Neural cell (in vitro differentiated cells): ENCODE measurements around the gene VIPAS39. TPM values are rescaled to one million over a fixed set of nuclear protein-coding genes. Genes with fewer than 3 reads are reported as not detected.

Source experiments
- H2AFZ ChIP-seq: fragments of 200-600, 300-800 bp; sonication (generic), shearing (Covaris generic); 2 replicates; pipeline ENCODE4 v1.6.0; 2014; ENCODE audit warnings: low read depth, mild to moderate bottlenecking, antibody characterized with exemption, low read length, moderate library complexity
- H3F3A ChIP-seq: fragments of 200-600 bp; shearing (Covaris generic); 2 replicates; pipeline ENCODE4 v1.6.1; 2016; ENCODE audit warnings: mild to moderate bottlenecking, moderate library complexity, mixed read lengths, antibody characterized with exemption, low read length; ENCODE audit not compliant: insufficient read depth, poor library complexity, severe bottlenecking
- H3K27ac ChIP-seq: fragments of 200-600, 300-800 bp; sonication (generic), shearing (Covaris generic); 2 replicates; pipeline ENCODE4 v1.5.1; 2014; ENCODE audit warnings: mild to moderate bottlenecking, low read length, moderate library complexity
- H3K27me3 ChIP-seq: fragments of 300-800, 200-600 bp; sonication (generic), shearing (Covaris generic); 2 replicates; pipeline ENCODE4 v1.6.0; 2014; ENCODE audit warnings: mild to moderate bottlenecking, low read depth, low read length, moderate library complexity; ENCODE audit not compliant: insufficient read depth
- H3K36me3 ChIP-seq: fragments of 300-800, 200-600 bp; sonication (generic), shearing (Covaris generic); 2 replicates; pipeline ENCODE4 v1.5.1; 2014; ENCODE audit warnings: mild to moderate bottlenecking, antibody characterized with exemption, low read length, moderate library complexity; ENCODE audit not compliant: insufficient read depth
- H3K4me2 ChIP-seq: fragments of 300-800, 200-600 bp; sonication (generic), shearing (Covaris generic); 2 replicates; pipeline ENCODE4 v1.6.0; 2014; ENCODE audit warnings: mild to moderate bottlenecking, low read length
- H3K4me3 ChIP-seq: fragments of 300-800, 200-600 bp; sonication (generic), shearing (Covaris generic); 2 replicates; pipeline ENCODE4 v1.5.1; 2014; ENCODE audit warnings: mild to moderate bottlenecking, low read length, moderate library complexity
- H3K79me2 ChIP-seq: fragments of 200-600 bp; shearing (Covaris generic); replicated peaks from 2 replicates; pipeline ENCODE4 v1.6.0; 2014; ENCODE audit warnings: mild to moderate bottlenecking, low read length, moderate library complexity; ENCODE audit not compliant: insufficient read depth
- H3K9ac ChIP-seq: fragments of 300-800, 200-600 bp; sonication (generic), shearing (Covaris generic); 2 replicates; pipeline ENCODE4 v1.6.1; 2016; ENCODE audit warnings: mild to moderate bottlenecking, low read length, mixed read lengths
- H3K9me2 ChIP-seq: fragments of 200-600 bp; shearing (Covaris generic); 2 replicates; pipeline ENCODE4 v1.6.1; 2016; ENCODE audit warnings: mild to moderate bottlenecking, low read length, mixed read lengths; ENCODE audit not compliant: insufficient read depth
- H3K9me3 ChIP-seq: fragments of 200-600, 300-800 bp; sonication (generic), shearing (Covaris generic); 2 replicates; pipeline ENCODE4 v1.6.1; 2016; ENCODE audit warnings: mild to moderate bottlenecking, mixed run types, low read length, moderate library complexity, mixed read lengths
- H4K20me1 ChIP-seq: fragments of 200-600 bp; shearing (Covaris generic); 2 replicates; pipeline ENCODE4 v1.6.1; 2016; ENCODE audit warnings: mild to moderate bottlenecking, mixed run types; ENCODE audit not compliant: insufficient read depth
- EP300 ChIP-seq: fragments of 450-650 bp; conservative IDR thresholded peaks from 2 replicates; pipeline ENCODE4 v1.6.1; 2014; ENCODE audit warnings: antibody characterized with exemption, mild to moderate bottlenecking, moderate library complexity; ENCODE audit not compliant: poor library complexity, severe bottlenecking
- EZH2 ChIP-seq: fragments of 200-600, 300-800 bp; shearing (Covaris generic), sonication (generic); IDR thresholded peaks from 2 replicates; pipeline ENCODE4 v1.6.1; 2014; ENCODE audit warnings: antibody characterized with exemption, low read length, borderline replicate concordance, mild to moderate bottlenecking; ENCODE audit not compliant: insufficient read depth, poor library complexity, severe bottlenecking
- MXI1 ChIP-seq: fragments of 450-650 bp; conservative IDR thresholded peaks from 2 replicates; pipeline ENCODE4 v1.6.1; 2014; ENCODE audit warnings: antibody characterized with exemption, mild to moderate bottlenecking; ENCODE audit not compliant: poor library complexity, severe bottlenecking
- POLR2AphosphoS5 ChIP-seq: IDR thresholded peaks from 2 replicates; pipeline ENCODE4 v1.6.1; 2012
- RAD21 ChIP-seq: fragments of 450-650 bp; conservative IDR thresholded peaks from 2 replicates; pipeline ENCODE4 v1.6.1; 2014; ENCODE audit warnings: antibody characterized with exemption, mild to moderate bottlenecking, moderate library complexity
- SMC3 ChIP-seq: fragments of 450-650 bp; conservative IDR thresholded peaks from 2 replicates; pipeline ENCODE4 v1.6.1; 2014; ENCODE audit warnings: antibody characterized with exemption, mild to moderate bottlenecking, moderate library complexity; ENCODE audit not compliant: poor library complexity
- TAF1 ChIP-seq: IDR thresholded peaks from 2 replicates; pipeline ENCODE4 v1.6.1; 2012; ENCODE audit warnings: low read depth
- polyA plus RNA-seq: library from polyadenylated mRNA; depleted of rRNA; stranded (reverse); fragments of >200 nt; gene quantifications from 2 replicates; pipeline ENCODE4 v1.2.3, GENCODE V29; 2014
- TF ChIP-seq, protein P1 (sequence below): fragments of 450-650 bp; IDR thresholded peaks from 2 replicates; pipeline ENCODE4 v1.5.1; 2014; ENCODE audit warnings: antibody characterized with exemption, mild to moderate bottlenecking, moderate library complexity; ENCODE audit not compliant: poor library complexity, severe bottlenecking
- TF ChIP-seq, protein P2 (sequence below): IDR thresholded peaks from 2 replicates; pipeline ENCODE4 v1.6.1; 2012; ENCODE audit warnings: borderline replicate concordance

The VIPAS39 gene
- polyA plus RNA-seq, 1 donor from 2014 or later, result 39.5 TPM

DNA sequence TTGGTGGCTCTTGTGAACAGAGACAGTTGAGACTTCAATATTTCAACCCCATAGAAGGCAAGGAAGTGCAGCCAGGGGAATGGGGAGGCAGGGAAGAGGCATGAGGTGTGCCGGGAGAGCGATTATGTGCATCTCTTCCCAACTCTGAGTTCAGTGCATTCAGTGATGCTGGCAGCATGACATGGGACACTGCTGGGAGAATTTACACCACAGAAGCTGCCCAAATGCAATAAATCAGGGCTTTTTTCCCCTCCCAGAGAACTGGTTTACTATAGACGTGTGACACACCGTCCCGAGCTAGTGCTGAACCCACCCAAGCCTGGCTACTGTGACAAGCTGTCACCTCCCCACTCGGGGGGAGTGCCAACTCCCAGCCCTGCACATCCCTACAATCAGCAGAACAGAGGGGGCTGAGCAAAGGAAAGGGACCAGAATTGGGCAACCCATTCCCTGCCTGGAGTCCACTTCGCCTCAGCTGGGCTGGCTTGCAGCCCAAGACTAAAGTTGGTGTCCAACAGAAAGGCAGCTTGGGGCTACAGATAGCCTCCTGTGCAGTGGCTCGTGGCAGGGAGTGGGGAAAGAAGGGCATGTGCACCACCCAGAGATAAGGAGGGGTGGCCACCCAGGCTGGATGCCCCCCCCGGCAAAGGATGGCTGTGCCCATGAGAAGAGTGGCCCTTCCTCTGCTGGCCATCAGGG is 17.2 kb upstream of the VIPAS39 start:
- no peak overlapping the region for H3K4me3 ChIP-seq
- H3K27me3 ChIP-seq, result no peaks in the 10 kb centered on the region
- no peaks in the 10 kb centered on the region for H3K9me3 ChIP-seq
- no peaks in the 10 kb centered on the region for H3K79me2 ChIP-seq
- H3K9me2 ChIP-seq, result no peaks in the 10 kb centered on the region
- no peaks in the 10 kb centered on the region for H3K36me3 ChIP-seq
- no peak overlapping the region for H3K4me2 ChIP-seq
- TF ChIP-seq MXI1 (no peak), TAF1 (no peak), EP300 (no peak), EZH2 (no peak), SMC3 (no peak), RAD21 (no peak), POLR2AphosphoS5 (no peak)
- TF ChIP-seq, protein P1, sequence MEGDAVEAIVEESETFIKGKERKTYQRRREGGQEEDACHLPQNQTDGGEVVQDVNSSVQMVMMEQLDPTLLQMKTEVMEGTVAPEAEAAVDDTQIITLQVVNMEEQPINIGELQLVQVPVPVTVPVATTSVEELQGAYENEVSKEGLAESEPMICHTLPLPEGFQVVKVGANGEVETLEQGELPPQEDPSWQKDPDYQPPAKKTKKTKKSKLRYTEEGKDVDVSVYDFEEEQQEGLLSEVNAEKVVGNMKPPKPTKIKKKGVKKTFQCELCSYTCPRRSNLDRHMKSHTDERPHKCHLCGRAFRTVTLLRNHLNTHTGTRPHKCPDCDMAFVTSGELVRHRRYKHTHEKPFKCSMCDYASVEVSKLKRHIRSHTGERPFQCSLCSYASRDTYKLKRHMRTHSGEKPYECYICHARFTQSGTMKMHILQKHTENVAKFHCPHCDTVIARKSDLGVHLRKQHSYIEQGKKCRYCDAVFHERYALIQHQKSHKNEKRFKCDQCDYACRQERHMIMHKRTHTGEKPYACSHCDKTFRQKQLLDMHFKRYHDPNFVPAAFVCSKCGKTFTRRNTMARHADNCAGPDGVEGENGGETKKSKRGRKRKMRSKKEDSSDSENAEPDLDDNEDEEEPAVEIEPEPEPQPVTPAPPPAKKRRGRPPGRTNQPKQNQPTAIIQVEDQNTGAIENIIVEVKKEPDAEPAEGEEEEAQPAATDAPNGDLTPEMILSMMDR, result no peak
- TF ChIP-seq, protein P2, sequence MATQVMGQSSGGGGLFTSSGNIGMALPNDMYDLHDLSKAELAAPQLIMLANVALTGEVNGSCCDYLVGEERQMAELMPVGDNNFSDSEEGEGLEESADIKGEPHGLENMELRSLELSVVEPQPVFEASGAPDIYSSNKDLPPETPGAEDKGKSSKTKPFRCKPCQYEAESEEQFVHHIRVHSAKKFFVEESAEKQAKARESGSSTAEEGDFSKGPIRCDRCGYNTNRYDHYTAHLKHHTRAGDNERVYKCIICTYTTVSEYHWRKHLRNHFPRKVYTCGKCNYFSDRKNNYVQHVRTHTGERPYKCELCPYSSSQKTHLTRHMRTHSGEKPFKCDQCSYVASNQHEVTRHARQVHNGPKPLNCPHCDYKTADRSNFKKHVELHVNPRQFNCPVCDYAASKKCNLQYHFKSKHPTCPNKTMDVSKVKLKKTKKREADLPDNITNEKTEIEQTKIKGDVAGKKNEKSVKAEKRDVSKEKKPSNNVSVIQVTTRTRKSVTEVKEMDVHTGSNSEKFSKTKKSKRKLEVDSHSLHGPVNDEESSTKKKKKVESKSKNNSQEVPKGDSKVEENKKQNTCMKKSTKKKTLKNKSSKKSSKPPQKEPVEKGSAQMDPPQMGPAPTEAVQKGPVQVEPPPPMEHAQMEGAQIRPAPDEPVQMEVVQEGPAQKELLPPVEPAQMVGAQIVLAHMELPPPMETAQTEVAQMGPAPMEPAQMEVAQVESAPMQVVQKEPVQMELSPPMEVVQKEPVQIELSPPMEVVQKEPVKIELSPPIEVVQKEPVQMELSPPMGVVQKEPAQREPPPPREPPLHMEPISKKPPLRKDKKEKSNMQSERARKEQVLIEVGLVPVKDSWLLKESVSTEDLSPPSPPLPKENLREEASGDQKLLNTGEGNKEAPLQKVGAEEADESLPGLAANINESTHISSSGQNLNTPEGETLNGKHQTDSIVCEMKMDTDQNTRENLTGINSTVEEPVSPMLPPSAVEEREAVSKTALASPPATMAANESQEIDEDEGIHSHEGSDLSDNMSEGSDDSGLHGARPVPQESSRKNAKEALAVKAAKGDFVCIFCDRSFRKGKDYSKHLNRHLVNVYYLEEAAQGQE, result no peak
- H3K9ac ChIP-seq, result no peak overlapping the region
- H2AFZ ChIP-seq, result no peak overlapping the region
- H3F3A ChIP-seq, result no peaks in the 10 kb centered on the region
- H3K27ac ChIP-seq, result no peak overlapping the region
- H4K20me1 ChIP-seq, result no peaks in the 10 kb centered on the region

DNA sequence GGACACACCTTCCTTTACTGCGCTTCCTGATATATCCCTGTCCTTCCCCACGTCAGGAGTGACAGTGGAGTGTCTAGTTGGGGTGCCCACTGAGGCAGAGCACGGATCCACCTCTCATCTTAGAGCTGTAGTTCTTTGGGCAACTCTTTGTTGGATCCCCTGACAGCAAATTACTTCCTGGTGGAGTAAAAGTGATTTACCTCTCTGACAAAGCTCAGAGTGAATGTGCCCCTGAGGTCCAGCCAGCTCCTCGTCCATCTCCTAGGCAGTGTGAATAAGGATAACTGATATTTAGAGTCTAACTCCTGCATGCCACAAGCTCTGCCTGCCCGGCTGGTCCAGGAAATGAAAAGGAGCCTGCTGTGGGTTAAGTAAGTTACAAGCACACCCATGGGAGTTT is 16.5 kb upstream of the VIPAS39 start:
- Histone ChIP-seq H3K9ac (no peak overlapping the region), H3K36me3 (no peaks in the 10 kb centered on the region), H3K4me3 (no peak overlapping the region), H3K27ac (no peak overlapping the region), H3K79me2 (no peaks in the 10 kb centered on the region), H2AFZ (no peak overlapping the region), H3K9me3 (no peaks in the 10 kb centered on the region), H3K9me2 (no peaks in the 10 kb centered on the region), H3F3A (no peaks in the 10 kb centered on the region), H3K27me3 (no peaks in the 10 kb centered on the region), H4K20me1 (no peaks in the 10 kb centered on the region), H3K4me2 (no peak overlapping the region)
- TF ChIP-seq EZH2, result no peak
- no peak for TF ChIP-seq TAF1
- TF ChIP-seq SMC3, result no peak
- TF ChIP-seq RAD21, result no peak
- TF ChIP-seq POLR2AphosphoS5, result no peak
- TF ChIP-seq, protein P2, result no peak
- TF ChIP-seq EP300, result no peak
- TF ChIP-seq MXI1, result no peak
- TF ChIP-seq, protein P1, result no peak
